CD4-positive, alpha-beta memory T cell (primary cell): Measurements from ENCODE around the gene COL5A3. TPM values are rescaled to one million over a fixed set of nuclear protein-coding genes. Genes with fewer than 3 reads are reported as not detected.

ENCODE experiments used
- CTCF ChIA-PET: fragments of 350-600 bp; sonication (Branson Sonifier 250); formaldehyde crosslinking; loops from one replicate; lab custom pipeline; 2021; ENCODE audit warnings: inconsistent platforms; ENCODE audit not compliant: partially characterized antibody; lab: Charles Lee
- POLR2A ChIA-PET: fragments of 350-600 bp; sonication (Branson Sonifier 250); formaldehyde crosslinking; loops from one replicate; lab custom pipeline; 2021; ENCODE audit not compliant: partially characterized antibody; lab: Charles Lee
- DNase-seq, 5 donors: peaks; one replicate each; pipeline versions ENCODE4 v3.0.0 to v3.0.0-alpha.2; 2020 to 2022; ENCODE audit warnings: mixed read lengths in 1 of 5
- H3K27ac ChIP-seq: one replicate; pipeline ENCODE4 v1.7.0; 2013; ENCODE audit warnings: low read depth, low read length
- H3K27me3 ChIP-seq: 2 replicates; pipeline ENCODE4 v1.7.0; 2013; ENCODE audit warnings: mild to moderate bottlenecking, low read length, moderate library complexity; ENCODE audit not compliant: insufficient read depth
- H3K36me3 ChIP-seq: 2 replicates; pipeline ENCODE4 v1.7.0; 2013; ENCODE audit warnings: mild to moderate bottlenecking, low read length, moderate library complexity; ENCODE audit not compliant: insufficient read depth
- H3K4me1 ChIP-seq: 2 replicates; pipeline ENCODE4 v1.7.0; 2013; ENCODE audit warnings: mild to moderate bottlenecking, low read length, moderate library complexity; ENCODE audit not compliant: insufficient read depth
- H3K4me3 ChIP-seq, 2 donors: one replicate each; pipeline ENCODE4 v1.7.0; 2013; ENCODE audit warnings: low read length in 2 of 2, mild to moderate bottlenecking in 1 of 2
- H3K9me3 ChIP-seq, 2 donors: one replicate each; pipeline ENCODE4 v1.7.0; 2013; ENCODE audit warnings: low read length in 2 of 2, control low read depth in 1 of 2; ENCODE audit not compliant: control insufficient read depth in 1 of 2
- H3K27ac Mint-ChIP-seq, 7 donors: one replicate each; pipeline ENCODE4 v1.8.0; 2020 to 2021; ENCODE audit warnings: mixed read lengths in 7 of 7, mild to moderate bottlenecking in 6 of 7, inconsistent platforms in 3 of 7, moderate library complexity in 3 of 7
- H3K27me3 Mint-ChIP-seq, 2 donors: one replicate each; pipeline ENCODE4 v1.8.0; 2020 to 2021; ENCODE audit warnings: mixed read lengths in 2 of 2
- H3K36me3 Mint-ChIP-seq, 2 donors: one replicate each; pipeline ENCODE4 v1.8.0; 2020 to 2021; ENCODE audit warnings: mixed read lengths in 2 of 2, inconsistent platforms in 1 of 2, mild to moderate bottlenecking in 1 of 2
- H3K4me1 Mint-ChIP-seq, 4 donors: one replicate each; pipeline ENCODE4 v1.8.0; 2020 to 2021; ENCODE audit warnings: mixed read lengths in 4 of 4, mild to moderate bottlenecking in 1 of 4
- H3K4me3 Mint-ChIP-seq, 8 donors: one replicate each; pipeline ENCODE4 v1.8.0; 2020 to 2021; ENCODE audit warnings: mixed read lengths in 8 of 8, mild to moderate bottlenecking in 7 of 8, moderate library complexity in 6 of 8, inconsistent platforms in 3 of 8
- H3K9me3 Mint-ChIP-seq, 8 donors: one replicate each; pipeline ENCODE4 v1.8.0; 2020 to 2021; ENCODE audit warnings: mixed read lengths in 8 of 8, mild to moderate bottlenecking in 5 of 8, inconsistent platforms in 3 of 8, moderate library complexity in 1 of 8
- intact Hi-C: fragments of 100-400 bp; cut with micrococcal nuclease; formaldehyde crosslinking; loops from one replicate; pipeline ENCODE4 v1.15.1; 2023
- polyA plus RNA-seq, 2 donors: library from polyadenylated mRNA; unstranded; fragments of 300-500 nt; fragmentation: Illumina TruSeq; gene quantifications; one replicate each; pipeline ENCODE4 v1.2.3, GENCODE V29; 2021
- total RNA-seq, 2 experiments: library from RNA; stranded (reverse); gene quantifications; one replicate each; pipeline ENCODE4 v1.2.3, GENCODE V29; 2021

Gene COL5A3
- total and polyA plus RNA-seq, 4 experiments from 2014 or later: 0.07 to 4.3 (median 2.0) TPM

DNA sequence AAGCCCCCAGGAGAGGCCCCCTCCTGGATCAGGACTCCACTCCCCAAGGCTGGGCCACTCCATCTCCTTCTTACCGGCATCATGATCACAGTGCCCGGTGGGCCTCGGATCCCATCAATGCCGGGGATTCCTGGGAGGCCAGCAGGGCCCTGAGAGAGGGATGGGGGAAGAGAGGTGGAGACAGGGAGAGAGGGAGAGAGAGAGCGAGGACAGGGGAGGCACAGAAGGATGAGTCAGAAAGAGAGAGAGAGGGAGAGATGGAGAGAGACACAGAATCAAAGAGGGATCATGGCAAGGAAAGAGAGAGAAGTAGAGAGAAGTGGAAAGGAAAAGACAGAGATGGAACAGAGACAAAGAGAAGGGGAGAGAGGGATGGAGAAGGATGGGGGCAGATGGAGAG lies 13.8 kb downstream of the COL5A3 start:
- peaks cover 4% of the 10 kb centered on the region for H3K4me1 ChIP-seq
- intact Hi-C loops: no loop called here
- no peaks in the 10 kb centered on the region for H3K27me3 ChIP-seq
- H3K9me3 Mint-ChIP-seq: no peaks in the 10 kb centered on the region
- CTCF ChIA-PET: no interaction called here
- DNase-seq: no peak
- no peak overlapping the region for H3K27ac ChIP-seq
- H3K36me3 Mint-ChIP-seq: peaks cover 0 to 4% of the 10 kb centered on the region in 2 donors
- H3K4me3 ChIP-seq: no peak overlapping the region
- peak overlapping the region in 1 of 8 donors; percentile 49 for H3K4me3 Mint-ChIP-seq
- H3K9me3 ChIP-seq: no peaks in the 10 kb centered on the region
- H3K4me1 Mint-ChIP-seq: peaks cover 2 to 7% (median 4%) of the 10 kb centered on the region in 4 donors
- POLR2A ChIA-PET: no interaction called here
- no peaks in the 10 kb centered on the region for H3K36me3 ChIP-seq
- peaks cover 12 to 16% of the 10 kb centered on the region in 2 donors for H3K27me3 Mint-ChIP-seq
- peak overlapping the region in 1 of 7 donors; percentile 8 for H3K27ac Mint-ChIP-seq

DNA sequence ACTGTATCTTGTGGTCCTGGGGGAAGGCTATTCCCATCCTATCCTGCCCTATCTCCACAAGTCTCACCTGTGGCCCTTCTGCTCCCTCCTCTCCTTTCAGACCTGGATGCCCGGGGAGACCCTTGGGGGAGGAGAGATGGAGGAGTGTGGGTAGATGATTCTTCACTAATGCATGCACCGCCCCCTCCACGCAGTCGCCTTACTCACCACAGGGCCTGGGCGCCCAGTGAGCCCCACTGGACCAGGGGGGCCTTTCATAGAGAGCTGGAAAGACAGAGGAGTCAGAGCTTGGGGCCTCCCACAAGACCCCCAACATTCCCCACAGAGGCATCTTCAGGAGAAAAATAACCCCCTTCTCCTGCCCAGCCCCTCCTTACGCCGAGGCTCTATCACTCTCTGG lies 14.3 kb downstream of the COL5A3 start:
- H3K27ac ChIP-seq: no peak overlapping the region
- no peak overlapping the region for H3K4me3 ChIP-seq
- H3K4me1 ChIP-seq: peaks cover 4% of the 10 kb centered on the region
- CTCF ChIA-PET: no interaction called here
- Mint-ChIP-seq H3K4me3 (no peak overlapping the region), H3K4me1 (peaks cover 2 to 7% (median 4%) of the 10 kb centered on the region in 4 donors), H3K36me3 (peaks cover 0 to 4% of the 10 kb centered on the region in 2 donors), H3K27ac (no peak overlapping the region), H3K9me3 (no peaks in the 10 kb centered on the region), H3K27me3 (peaks cover 14% of the 10 kb centered on the region in 2 donors)
- no peaks in the 10 kb centered on the region for H3K36me3 ChIP-seq
- H3K9me3 ChIP-seq: no peaks in the 10 kb centered on the region
- POLR2A ChIA-PET: no interaction called here
- intact Hi-C loops: no loop called here
- DNase-seq: no peak
- H3K27me3 ChIP-seq: no peaks in the 10 kb centered on the region

DNA sequence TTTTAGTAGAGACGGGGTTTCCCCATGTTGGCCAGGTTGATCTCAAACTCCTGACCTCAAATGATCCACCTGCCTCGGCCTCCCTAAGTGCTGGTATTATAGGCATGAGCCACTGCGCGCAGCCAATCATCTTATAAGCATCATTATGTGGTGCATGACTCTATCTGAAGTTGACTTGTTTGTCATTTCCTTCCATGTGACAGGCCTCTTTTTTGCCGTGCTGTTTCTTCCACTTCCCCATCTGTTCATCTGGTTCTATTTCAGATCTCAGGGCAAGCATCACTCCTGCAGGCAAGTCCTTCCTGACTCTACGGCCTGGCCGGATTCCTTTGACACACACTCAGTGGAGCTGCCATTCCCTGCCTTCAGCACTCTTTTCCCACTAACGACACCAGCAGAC lies 15.2 kb downstream of the COL5A3 start:
- no peak overlapping the region for H3K4me3 ChIP-seq
- no peak overlapping the region for H3K27ac ChIP-seq
- H3K27me3 Mint-ChIP-seq: peaks cover 9 to 13% of the 10 kb centered on the region in 2 donors
- H3K9me3 ChIP-seq: no peaks in the 10 kb centered on the region
- peaks cover 2% of the 10 kb centered on the region for H3K4me1 ChIP-seq
- H3K36me3 ChIP-seq: no peaks in the 10 kb centered on the region
- DNase-seq: no peak
- no peak overlapping the region for H3K4me3 Mint-ChIP-seq
- ChIA-PET CTCF (no interaction called here), POLR2A (no interaction called here)
- peaks cover under 1 to 2% (median 2%) of the 10 kb centered on the region in 4 donors for H3K4me1 Mint-ChIP-seq
- intact Hi-C loops: no loop called here
- peaks cover 0 to 1% of the 10 kb centered on the region in 2 donors for H3K36me3 Mint-ChIP-seq
- no peaks in the 10 kb centered on the region for H3K27me3 ChIP-seq
- no peaks in the 10 kb centered on the region for H3K9me3 Mint-ChIP-seq
- H3K27ac Mint-ChIP-seq: no peak overlapping the region

DNA sequence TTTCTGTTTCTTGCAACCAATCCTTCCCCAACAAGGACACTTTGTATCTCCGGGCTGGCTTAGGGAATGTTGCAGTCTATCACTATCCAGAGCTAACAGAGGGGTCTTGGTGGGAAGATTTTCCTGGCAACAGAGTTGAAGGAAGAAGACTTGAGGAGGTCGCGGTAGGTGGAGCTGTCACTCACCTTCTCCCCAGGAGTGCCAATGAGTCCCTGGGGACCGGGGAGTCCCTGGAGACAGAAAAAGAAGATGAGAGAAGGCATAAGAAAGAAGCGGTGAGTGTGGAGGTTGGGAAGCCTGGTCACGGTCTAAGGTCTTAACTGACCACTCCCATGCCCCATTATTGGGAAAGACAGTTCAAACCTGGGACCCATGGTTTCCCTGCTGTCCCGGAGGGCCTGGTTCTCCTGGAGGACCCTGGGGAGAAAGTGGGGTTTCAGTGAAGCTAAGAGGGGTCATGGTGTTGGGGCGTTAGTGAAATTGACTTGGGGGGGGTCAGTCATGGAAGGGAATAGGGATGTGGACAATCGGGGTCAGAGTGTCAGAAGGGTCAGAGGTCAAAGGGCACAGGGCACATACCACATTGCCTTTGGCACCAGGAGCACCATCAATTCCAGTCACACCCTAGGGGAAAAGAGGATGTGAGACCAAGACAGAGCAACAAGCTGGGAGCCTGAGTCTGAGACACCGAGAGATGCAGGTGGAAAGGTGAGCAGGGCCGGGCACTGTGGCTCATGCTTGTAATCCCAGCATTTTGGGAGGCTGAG lies 18.7 kb downstream of the COL5A3 start:
- no peaks in the 10 kb centered on the region for H3K36me3 Mint-ChIP-seq
- peak overlapping the region in 1 of 7 donors; percentile 52 for H3K27ac Mint-ChIP-seq
- peak overlapping the region in 1 of 8 donors; percentile 4 for H3K4me3 Mint-ChIP-seq
- H3K4me1 ChIP-seq: no peaks in the 10 kb centered on the region
- H3K36me3 ChIP-seq: no peaks in the 10 kb centered on the region
- H3K27me3 Mint-ChIP-seq: peaks cover 0 to 3% of the 10 kb centered on the region in 2 donors
- H3K4me1 Mint-ChIP-seq: no peaks in the 10 kb centered on the region
- no peaks in the 10 kb centered on the region for H3K27me3 ChIP-seq
- ChIA-PET POLR2A (no interaction called here), CTCF (interaction anchor here (1.0 kb wide), 1 partner anchor 62 kb away, joined by 3 read pairs; no protein-coding TSS in a partner anchor)
- no peaks in the 10 kb centered on the region for H3K9me3 Mint-ChIP-seq
- intact Hi-C loops: no loop called here
- no peak overlapping the region for H3K27ac ChIP-seq
- DNase-seq: no peak
- H3K4me3 ChIP-seq: no peak overlapping the region
- no peaks in the 10 kb centered on the region for H3K9me3 ChIP-seq

DNA sequence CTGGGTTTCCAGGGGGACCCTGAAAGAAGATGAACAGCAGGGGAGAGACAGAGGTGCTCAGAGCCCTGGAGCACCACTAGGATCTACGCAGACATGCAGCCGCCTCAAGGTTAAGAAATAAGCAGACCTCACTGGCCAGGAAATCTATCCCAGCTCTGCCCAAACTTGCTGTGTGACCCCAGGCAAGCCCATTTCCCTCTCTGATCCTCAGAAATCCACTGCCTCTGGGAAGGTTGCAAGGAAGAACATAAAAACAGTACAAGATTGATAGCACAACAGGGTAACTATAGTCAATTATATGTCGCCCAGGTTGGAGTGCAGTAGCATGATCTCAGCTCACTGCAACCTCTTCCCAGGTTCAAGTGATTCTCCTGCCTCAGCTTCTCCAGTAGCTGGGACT lies 20.8 kb downstream of the COL5A3 start:
- H3K27me3 ChIP-seq: no peaks in the 10 kb centered on the region
- Mint-ChIP-seq H3K4me1 (no peaks in the 10 kb centered on the region), H3K27me3 (peaks cover 2 to 5% of the 10 kb centered on the region in 2 donors), H3K36me3 (no peaks in the 10 kb centered on the region), H3K9me3 (no peaks in the 10 kb centered on the region), H3K27ac (no peak overlapping the region), H3K4me3 (no peak overlapping the region)
- H3K4me3 ChIP-seq: no peak overlapping the region
- DNase-seq: no peak
- intact Hi-C loops: no loop called here
- no peak overlapping the region for H3K27ac ChIP-seq
- ChIA-PET CTCF (interaction anchor here (6.0 kb wide), 1 partner anchor 11 kb away, joined by 28 read pairs; no protein-coding TSS in a partner anchor), POLR2A (no interaction called here)
- H3K9me3 ChIP-seq: no peaks in the 10 kb centered on the region
- H3K36me3 ChIP-seq: no peaks in the 10 kb centered on the region
- H3K4me1 ChIP-seq: no peaks in the 10 kb centered on the region

DNA sequence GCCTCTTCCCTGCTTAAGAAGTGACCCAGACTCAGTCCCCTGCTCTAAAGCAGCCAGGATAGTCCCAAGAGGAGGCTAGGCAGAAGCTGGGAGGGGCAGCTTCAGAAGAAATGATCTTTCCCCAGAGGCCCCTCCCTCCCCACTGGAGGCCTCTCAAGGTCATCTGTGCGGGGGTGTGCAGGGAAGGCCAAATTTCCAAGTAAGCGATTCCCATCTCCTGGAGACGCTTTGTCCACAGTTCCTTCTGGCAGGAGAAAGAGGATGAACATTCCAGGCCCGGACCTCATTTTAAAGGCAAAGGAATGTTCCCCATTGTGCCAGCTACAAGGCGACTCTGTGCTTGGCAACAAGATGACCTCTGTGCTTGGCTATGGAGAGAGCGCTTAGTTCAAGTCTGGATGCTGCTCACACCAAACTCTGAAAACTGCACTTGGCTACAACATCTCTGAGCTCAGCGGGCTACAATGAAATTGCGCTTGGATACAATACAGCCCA lies 23.5 kb downstream of the COL5A3 start:
- Histone ChIP-seq H3K27ac (no peak overlapping the region), H3K4me1 (no peaks in the 10 kb centered on the region), H3K27me3 (no peaks in the 10 kb centered on the region), H3K9me3 (no peaks in the 10 kb centered on the region), H3K36me3 (no peaks in the 10 kb centered on the region), H3K4me3 (no peak overlapping the region)
- Mint-ChIP-seq H3K4me3 (no peak overlapping the region), H3K27me3 (peaks cover 2 to 5% of the 10 kb centered on the region in 2 donors), H3K36me3 (peaks cover 0 to 2% of the 10 kb centered on the region in 2 donors), H3K4me1 (no peaks in the 10 kb centered on the region), H3K9me3 (peaks cover 0 to 3% (median 0%) of the 10 kb centered on the region in 8 donors), H3K27ac (no peak overlapping the region)
- intact Hi-C loops: no loop called here
- POLR2A ChIA-PET: no interaction called here
- DNase-seq: no peak
- CTCF ChIA-PET: interaction anchor here (6.0 kb wide), 1 partner anchor 14 kb away, joined by 28 read pairs; no protein-coding TSS in a partner anchor

DNA sequence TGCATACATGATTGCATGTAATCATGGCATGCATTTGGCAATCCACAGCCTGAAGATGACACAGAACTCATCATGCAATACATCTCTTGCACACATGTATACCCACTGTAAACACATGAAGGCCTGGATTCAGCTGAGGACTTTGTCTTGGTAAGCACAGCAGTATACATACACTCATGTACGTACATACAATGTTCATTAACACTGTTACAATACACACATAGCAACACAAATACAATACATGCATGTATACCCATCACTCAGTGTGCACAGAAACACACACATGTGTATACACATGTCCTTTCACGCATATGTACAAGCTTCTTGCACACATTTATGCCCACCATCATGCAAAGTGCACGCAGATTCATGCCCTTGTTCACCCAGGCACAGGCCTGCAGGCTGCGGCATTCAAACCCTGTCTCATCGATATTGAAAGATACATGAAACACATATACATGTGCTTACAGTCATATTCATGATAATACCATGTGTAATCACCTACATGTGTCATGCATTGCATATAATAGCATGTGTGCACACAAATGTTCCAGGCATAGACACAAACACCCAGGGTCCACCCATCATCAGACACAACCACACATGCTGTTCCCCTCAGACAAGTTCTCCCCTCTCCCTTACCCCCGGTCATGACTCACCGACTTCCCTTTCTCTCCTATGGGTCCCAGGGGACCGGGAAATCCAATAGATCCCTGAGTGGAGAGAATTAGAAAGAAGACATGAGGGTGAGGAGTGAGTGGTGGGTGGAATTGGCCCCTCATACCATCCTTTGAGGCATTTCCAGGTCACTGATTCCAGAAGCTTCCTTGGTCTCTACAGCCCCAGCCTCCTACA lies 28.7 kb downstream of the COL5A3 start:
- intact Hi-C loops: no loop called here
- peaks cover 0 to 4% (median 0%) of the 10 kb centered on the region in 8 donors for H3K9me3 Mint-ChIP-seq
- no peak for DNase-seq
- ChIA-PET CTCF (no interaction called here), POLR2A (no interaction called here)
- H3K4me3 Mint-ChIP-seq: no peak overlapping the region
- peaks cover 0 to 2% of the 10 kb centered on the region in 2 donors for H3K36me3 Mint-ChIP-seq
- Histone ChIP-seq H3K36me3 (no peaks in the 10 kb centered on the region), H3K4me3 (no peak overlapping the region), H3K9me3 (no peaks in the 10 kb centered on the region), H3K27ac (no peak overlapping the region), H3K27me3 (no peaks in the 10 kb centered on the region), H3K4me1 (no peaks in the 10 kb centered on the region)
- no peak overlapping the region for H3K27ac Mint-ChIP-seq
- H3K27me3 Mint-ChIP-seq: peaks cover 2 to 5% of the 10 kb centered on the region in 2 donors
- no peaks in the 10 kb centered on the region for H3K4me1 Mint-ChIP-seq
